DND-41 (cell line): ENCODE data around the gene SFXN5.

Experiments
- ATAC-seq: fragments of 200-7000 bp; cut with Tn5 transposase; 3 replicates; pipeline ENCODE4 v1.9.1; 2021; ENCODE audit warnings: low read depth; ENCODE audit not compliant: insufficient read depth
- DNase-seq: peaks from one replicate; pipeline ENCODE4 v3.0.0-alpha.2; 2020
- H2AFZ ChIP-seq: 2 replicates; pipeline ENCODE4 v1.6.0; 2012; ENCODE audit warnings: low read depth, low read length
- H3K27ac ChIP-seq: 2 replicates; pipeline ENCODE4 v1.5.1; 2012; ENCODE audit warnings: low read length, inconsistent platforms
- H3K27me3 ChIP-seq: fragments of 200-600 bp; sonication (generic); 2 replicates; pipeline ENCODE4 v1.6.0; 2012; ENCODE audit warnings: low read length, mild to moderate bottlenecking, inconsistent platforms; ENCODE audit not compliant: insufficient read depth, poor library complexity
- H3K36me3 ChIP-seq: 2 replicates; pipeline ENCODE4 v1.5.1; 2012; ENCODE audit warnings: low read length, inconsistent platforms; ENCODE audit not compliant: insufficient read depth
- H3K4me1 ChIP-seq: 2 replicates; pipeline ENCODE4 v1.5.1; 2012; ENCODE audit warnings: mild to moderate bottlenecking, low read length; ENCODE audit not compliant: insufficient read depth
- H3K4me2 ChIP-seq: 2 replicates; pipeline ENCODE4 v1.6.0; 2012; ENCODE audit warnings: mild to moderate bottlenecking, moderate library complexity, low read length, inconsistent platforms; ENCODE audit not compliant: insufficient read depth
- H3K4me3 ChIP-seq, 2 experiments: fragments of 200-600 bp in 1 of 2; shearing (Covaris generic) in 1 of 2; 2 replicates each; pipeline ENCODE4 v1.5.1; 2012 to 2016; ENCODE audit warnings: inconsistent platforms in 2 of 2, low read length in 2 of 2, mild to moderate bottlenecking in 2 of 2, low read depth in 1 of 2, moderate library complexity in 1 of 2
- H3K79me2 ChIP-seq: 2 replicates; pipeline ENCODE4 v1.6.0; 2012; ENCODE audit warnings: low read length, inconsistent platforms; ENCODE audit not compliant: insufficient read depth
- H3K9ac ChIP-seq: 2 replicates; pipeline ENCODE4 v1.6.0; 2012; ENCODE audit warnings: low read depth, mild to moderate bottlenecking, inconsistent platforms, low read length, moderate library complexity
- H3K9me3 ChIP-seq: 2 replicates; pipeline ENCODE4 v1.5.1; 2012; ENCODE audit warnings: low read length, moderate library complexity, mild to moderate bottlenecking, inconsistent platforms; ENCODE audit not compliant: insufficient read depth, severe bottlenecking
- H4K20me1 ChIP-seq: 2 replicates; pipeline ENCODE4 v1.6.0; 2012; ENCODE audit warnings: low read length; ENCODE audit not compliant: insufficient read depth
- EZH2 ChIP-seq: IDR thresholded peaks from 3 replicates; pipeline ENCODE4 v1.6.1; 2012; ENCODE audit warnings: borderline replicate concordance, low read depth, mild to moderate bottlenecking, moderate library complexity, low read length, inconsistent platforms; ENCODE audit not compliant: severe bottlenecking
- TF ChIP-seq, protein P1 (sequence below): IDR thresholded peaks from 2 replicates; pipeline ENCODE4 v1.5.1; 2012; ENCODE audit warnings: borderline replicate concordance, low read length, moderate library complexity, mild to moderate bottlenecking; ENCODE audit not compliant: poor library complexity, severe bottlenecking; ENCODE audit errors: extremely low read depth

SFXN5 gene

GRCh38 chr2:72968286-72968685, 103.2 kb downstream of the SFXN5 start:
- Histone ChIP-seq H3K4me3 (no peak overlapping the region), H3K36me3 (no peaks in the 10 kb centered on the region), H3K9ac (no peak overlapping the region), H3K9me3 (no peaks in the 10 kb centered on the region), H3K4me2 (no peak overlapping the region), H4K20me1 (no peaks in the 10 kb centered on the region), H3K27me3 (no peaks in the 10 kb centered on the region), H3K79me2 (no peaks in the 10 kb centered on the region), H3K4me1 (no peaks in the 10 kb centered on the region), H3K27ac (no peak overlapping the region), H2AFZ (no peak overlapping the region)
- no peak for TF ChIP-seq EZH2
- TF ChIP-seq, protein P1, sequence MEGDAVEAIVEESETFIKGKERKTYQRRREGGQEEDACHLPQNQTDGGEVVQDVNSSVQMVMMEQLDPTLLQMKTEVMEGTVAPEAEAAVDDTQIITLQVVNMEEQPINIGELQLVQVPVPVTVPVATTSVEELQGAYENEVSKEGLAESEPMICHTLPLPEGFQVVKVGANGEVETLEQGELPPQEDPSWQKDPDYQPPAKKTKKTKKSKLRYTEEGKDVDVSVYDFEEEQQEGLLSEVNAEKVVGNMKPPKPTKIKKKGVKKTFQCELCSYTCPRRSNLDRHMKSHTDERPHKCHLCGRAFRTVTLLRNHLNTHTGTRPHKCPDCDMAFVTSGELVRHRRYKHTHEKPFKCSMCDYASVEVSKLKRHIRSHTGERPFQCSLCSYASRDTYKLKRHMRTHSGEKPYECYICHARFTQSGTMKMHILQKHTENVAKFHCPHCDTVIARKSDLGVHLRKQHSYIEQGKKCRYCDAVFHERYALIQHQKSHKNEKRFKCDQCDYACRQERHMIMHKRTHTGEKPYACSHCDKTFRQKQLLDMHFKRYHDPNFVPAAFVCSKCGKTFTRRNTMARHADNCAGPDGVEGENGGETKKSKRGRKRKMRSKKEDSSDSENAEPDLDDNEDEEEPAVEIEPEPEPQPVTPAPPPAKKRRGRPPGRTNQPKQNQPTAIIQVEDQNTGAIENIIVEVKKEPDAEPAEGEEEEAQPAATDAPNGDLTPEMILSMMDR, result no peak
- ATAC-seq (no peak), DNase-seq (no peak)

GRCh38 chr2:72965770-72966450, 105.6 kb downstream of the SFXN5 start:
- Histone ChIP-seq H3K4me3 (no peak overlapping the region), H3K27ac (no peak overlapping the region), H3K4me1 (no peaks in the 10 kb centered on the region), H3K79me2 (no peaks in the 10 kb centered on the region), H4K20me1 (no peaks in the 10 kb centered on the region), H3K27me3 (no peaks in the 10 kb centered on the region), H3K9me3 (no peaks in the 10 kb centered on the region), H3K4me2 (no peak overlapping the region), H3K36me3 (no peaks in the 10 kb centered on the region), H3K9ac (no peak overlapping the region), H2AFZ (no peak overlapping the region)
- ATAC-seq (no peak), DNase-seq (no peak)
- TF ChIP-seq, protein P1, result no peak
- TF ChIP-seq EZH2, result no peak

DNA sequence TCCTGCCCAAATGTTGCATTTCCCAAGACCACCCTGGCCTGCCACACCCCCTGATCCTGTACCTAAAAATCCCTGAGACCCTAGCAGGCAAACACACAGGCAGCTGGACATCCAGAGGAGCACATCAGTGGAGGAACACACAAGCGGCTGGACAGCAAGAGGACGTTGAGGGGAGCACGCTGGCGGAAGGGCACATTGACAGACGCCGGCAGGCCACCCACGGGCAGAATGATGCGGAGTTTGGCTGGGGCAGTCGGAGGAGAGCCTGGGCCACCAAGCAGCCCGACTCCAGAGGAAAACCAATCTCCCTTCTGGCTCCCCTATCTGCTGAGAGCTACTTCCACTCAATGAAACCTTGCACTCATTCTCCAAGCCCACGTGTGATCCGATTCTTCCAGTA, 106.5 kb downstream of the SFXN5 start:
- no peak overlapping the region for H3K4me2 ChIP-seq
- H4K20me1 ChIP-seq, result no peaks in the 10 kb centered on the region
- ATAC-seq (no peak), DNase-seq (no peak)
- H3K4me3 ChIP-seq, result no peak overlapping the region
- no peak for TF ChIP-seq EZH2
- TF ChIP-seq, protein P1, result no peak
- H3K36me3 ChIP-seq, result no peaks in the 10 kb centered on the region
- H3K4me1 ChIP-seq, result no peaks in the 10 kb centered on the region
- H3K9me3 ChIP-seq, result no peaks in the 10 kb centered on the region
- H3K79me2 ChIP-seq, result no peaks in the 10 kb centered on the region
- no peak overlapping the region for H2AFZ ChIP-seq
- no peak overlapping the region for H3K27ac ChIP-seq
- H3K27me3 ChIP-seq, result no peaks in the 10 kb centered on the region
- no peak overlapping the region for H3K9ac ChIP-seq

DNA sequence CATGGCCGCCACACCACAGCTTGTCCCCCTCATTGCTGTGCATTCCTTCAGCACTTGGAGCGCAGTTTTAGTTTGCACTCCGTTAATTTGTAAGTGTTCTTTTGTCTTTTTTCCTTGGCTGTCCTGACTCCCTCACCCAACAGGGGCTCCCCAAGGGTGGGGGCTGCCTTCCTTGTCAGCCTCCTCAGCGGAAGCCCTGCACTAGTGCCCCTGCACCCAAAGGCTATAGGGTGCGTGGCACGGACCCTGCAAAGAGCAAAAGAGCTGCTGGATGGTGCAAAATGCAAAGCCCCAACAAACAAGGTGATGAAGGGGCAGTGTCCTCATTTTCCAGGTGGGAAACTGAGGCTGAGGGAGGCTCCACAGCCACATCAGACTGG, 107.4 kb downstream of the SFXN5 start:
- H4K20me1 ChIP-seq, result no peaks in the 10 kb centered on the region
- no peaks in the 10 kb centered on the region for H3K36me3 ChIP-seq
- H3K4me3 ChIP-seq, result no peak overlapping the region
- no peaks in the 10 kb centered on the region for H3K27me3 ChIP-seq
- no peaks in the 10 kb centered on the region for H3K79me2 ChIP-seq
- no peak overlapping the region for H3K9ac ChIP-seq
- no peak for DNase-seq
- no peak for TF ChIP-seq EZH2
- TF ChIP-seq, protein P1, result no peak
- no peak overlapping the region for H3K27ac ChIP-seq
- no peaks in the 10 kb centered on the region for H3K4me1 ChIP-seq
- H3K4me2 ChIP-seq, result no peak overlapping the region
- H2AFZ ChIP-seq, result no peak overlapping the region
- H3K9me3 ChIP-seq, result no peaks in the 10 kb centered on the region
- ATAC-seq, result no peak
